GM20000 (cell line): Measurements from ENCODE around the gene RCOR1.

ENCODE experiments used
- DNase-seq: peaks from one replicate; pipeline ENCODE4 v3.0.0; 2012; ENCODE audit warnings: low spot score
- TF ChIP-seq, protein P1 (sequence below): IDR thresholded peaks from 2 replicates; pipeline ENCODE4 v1.5.1; 2012; ENCODE audit warnings: mild to moderate bottlenecking, control low read depth; ENCODE audit errors: extremely low read depth, missing control alignments

RCOR1 gene

DNA sequence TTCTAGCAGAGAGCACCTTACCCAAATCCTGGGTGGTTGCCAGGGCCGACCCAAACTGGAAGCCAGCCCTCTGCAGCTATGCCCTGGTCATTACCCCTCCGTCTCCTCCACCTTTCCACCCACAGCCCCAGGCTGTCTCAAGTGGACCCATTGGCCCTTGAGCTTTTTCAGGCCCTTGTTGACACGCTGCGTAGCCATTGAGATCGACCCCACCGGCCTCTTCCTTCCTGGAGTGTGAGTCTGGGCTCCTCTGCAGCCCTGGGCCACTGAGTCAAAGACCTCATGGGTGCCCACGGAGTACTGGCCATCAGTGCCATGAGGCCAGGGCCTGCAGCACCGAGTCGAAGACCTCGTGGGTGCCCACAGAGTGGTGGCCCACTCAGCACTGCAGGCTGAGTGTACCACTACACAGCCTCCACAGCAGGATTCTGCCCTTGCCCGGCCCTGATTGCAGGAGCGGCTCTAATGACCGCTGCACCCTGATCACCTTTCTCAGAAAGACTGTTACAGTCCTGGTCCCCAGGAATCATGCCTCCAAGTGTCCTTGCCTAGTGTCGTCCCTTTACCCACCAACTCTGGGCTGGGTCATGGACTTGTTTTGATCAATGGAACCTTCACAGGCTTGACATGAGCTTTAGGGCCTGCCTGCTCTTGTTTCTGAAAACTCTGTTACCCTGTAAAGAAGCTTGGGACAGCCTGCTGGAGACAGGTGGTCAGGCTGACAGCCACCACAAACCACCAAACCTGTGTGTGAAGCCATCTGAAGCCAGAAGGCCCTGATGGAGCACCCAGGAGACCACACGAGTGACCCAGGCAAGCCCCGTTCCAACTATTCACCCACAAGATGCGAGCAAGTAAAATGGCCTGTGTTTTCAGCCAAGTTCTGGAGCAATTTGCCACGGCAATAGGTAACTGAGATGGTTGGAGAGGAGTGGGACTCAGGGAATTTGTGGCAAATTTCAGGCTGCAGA is 145.2 kb downstream of the RCOR1 start:
- TF ChIP-seq, protein P1, sequence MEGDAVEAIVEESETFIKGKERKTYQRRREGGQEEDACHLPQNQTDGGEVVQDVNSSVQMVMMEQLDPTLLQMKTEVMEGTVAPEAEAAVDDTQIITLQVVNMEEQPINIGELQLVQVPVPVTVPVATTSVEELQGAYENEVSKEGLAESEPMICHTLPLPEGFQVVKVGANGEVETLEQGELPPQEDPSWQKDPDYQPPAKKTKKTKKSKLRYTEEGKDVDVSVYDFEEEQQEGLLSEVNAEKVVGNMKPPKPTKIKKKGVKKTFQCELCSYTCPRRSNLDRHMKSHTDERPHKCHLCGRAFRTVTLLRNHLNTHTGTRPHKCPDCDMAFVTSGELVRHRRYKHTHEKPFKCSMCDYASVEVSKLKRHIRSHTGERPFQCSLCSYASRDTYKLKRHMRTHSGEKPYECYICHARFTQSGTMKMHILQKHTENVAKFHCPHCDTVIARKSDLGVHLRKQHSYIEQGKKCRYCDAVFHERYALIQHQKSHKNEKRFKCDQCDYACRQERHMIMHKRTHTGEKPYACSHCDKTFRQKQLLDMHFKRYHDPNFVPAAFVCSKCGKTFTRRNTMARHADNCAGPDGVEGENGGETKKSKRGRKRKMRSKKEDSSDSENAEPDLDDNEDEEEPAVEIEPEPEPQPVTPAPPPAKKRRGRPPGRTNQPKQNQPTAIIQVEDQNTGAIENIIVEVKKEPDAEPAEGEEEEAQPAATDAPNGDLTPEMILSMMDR: no peak
- DNase-seq: no peak

DNA sequence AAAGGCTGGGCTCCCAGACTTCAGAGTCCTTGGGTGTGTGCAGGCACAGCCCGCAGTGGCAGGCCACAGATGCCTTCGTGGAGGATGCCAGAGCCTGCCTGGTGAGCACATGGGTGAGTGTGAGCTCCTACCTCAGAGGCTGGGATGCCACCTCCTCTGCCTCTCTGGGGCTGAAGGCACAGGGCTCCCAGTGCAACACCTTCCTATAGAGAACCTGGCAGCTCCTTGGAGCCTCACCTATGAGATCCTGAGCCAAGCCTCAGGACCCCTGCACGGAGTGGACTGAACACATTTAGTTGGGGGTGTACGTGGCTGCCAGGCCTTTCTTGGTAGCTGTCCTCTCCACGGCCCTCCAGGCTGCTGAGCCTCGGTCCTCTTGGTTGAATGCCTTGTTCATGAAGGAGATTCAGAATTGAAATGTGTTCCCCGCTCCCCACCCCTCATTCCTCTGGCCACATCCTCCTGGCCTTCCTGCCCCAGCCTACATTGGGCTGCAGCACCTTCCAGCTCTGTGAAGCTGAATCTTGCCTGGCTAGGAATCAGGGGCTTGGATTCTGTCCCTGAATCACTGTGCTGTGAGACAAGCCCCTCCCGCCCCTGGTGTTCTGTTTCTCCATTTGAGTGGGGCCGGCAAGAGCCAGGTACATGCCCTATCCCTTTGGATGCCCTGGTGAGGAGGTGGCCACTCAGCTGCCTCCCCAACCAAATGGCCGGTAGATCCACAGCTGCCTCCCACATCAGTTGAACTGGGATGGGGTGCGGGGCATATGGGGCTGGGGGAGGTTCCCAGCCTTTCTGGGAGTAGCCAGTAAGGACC is 146.1 kb downstream of the RCOR1 start:
- no peak for DNase-seq
- TF ChIP-seq, protein P1: no peak

DNA sequence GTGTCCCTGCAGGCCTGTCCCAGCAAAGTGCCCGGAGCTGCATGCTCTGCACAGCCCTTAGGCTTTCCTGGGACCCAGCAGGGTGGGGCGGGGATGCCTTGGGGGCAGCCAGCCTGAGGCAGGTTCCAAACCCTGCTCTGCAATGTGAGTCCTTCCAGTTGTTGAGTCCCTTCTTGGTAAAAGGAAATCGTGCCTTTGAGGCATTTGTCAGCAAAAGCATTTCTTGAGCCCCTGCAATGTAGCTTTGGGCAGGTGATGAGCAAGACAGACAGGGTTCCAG is 146.7 kb downstream of the RCOR1 start:
- no peak for DNase-seq
- TF ChIP-seq, protein P1: no peak

DNA sequence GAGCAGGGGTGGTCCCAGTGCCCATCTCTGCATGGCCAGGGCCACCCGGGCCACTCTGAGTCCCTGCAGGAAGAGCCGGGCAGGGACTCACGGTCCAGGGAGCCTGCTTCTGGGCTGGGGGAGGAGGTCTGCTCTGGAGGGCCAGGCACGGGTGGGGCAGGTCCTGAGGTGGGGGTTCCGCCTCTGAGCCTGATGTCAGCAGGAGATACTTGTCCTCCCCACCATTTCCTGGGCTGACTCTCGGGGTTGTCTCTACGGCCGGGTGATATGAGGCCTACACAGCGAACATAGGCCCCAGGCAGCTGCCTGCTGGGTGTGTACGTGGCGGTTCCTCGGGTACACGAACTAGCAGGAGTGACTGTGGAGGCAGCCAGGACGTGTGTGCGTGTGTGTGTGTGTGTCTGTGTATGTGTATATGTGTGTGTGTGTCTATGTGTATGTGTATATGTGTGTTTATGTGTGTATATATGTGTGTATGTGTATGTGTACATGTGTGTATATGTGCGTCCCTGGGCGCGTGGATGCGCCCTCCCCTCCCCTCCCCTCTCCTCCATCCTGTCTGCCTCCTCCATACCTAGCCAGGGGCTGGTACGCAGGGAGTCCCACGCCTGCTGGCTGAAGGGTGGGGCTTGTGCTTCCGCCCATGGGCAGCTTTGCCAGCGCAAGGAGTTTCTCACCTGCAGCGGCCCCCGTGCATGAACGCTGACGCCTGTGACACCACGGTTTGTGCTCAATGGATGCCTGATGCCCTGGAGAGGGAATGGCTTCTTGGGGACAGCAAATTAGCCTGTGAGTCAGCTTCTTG is 154.4 kb downstream of the RCOR1 start:
- TF ChIP-seq, protein P1: no peak
- no peak for DNase-seq

DNA sequence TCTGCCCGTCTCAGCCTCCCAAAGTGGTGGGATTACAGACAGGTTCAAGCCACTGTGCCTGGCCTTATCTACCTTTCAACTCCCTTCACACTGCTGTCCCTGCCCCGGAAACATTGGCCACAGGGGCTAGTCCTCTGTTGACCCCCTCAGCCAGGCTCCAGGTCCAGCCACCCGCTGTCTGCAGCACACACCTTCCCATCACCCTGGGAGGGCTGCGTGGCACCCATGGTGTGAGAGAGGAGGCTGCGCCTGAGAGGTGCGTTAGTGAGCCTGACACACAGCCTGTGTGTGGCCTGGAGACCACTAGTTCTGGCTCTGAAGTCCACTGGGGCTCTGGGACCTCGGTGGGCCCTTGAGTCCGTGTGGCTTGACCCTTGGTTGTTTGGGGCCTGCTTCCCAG is 156.4 kb downstream of the RCOR1 start:
- TF ChIP-seq, protein P1: no peak

DNA sequence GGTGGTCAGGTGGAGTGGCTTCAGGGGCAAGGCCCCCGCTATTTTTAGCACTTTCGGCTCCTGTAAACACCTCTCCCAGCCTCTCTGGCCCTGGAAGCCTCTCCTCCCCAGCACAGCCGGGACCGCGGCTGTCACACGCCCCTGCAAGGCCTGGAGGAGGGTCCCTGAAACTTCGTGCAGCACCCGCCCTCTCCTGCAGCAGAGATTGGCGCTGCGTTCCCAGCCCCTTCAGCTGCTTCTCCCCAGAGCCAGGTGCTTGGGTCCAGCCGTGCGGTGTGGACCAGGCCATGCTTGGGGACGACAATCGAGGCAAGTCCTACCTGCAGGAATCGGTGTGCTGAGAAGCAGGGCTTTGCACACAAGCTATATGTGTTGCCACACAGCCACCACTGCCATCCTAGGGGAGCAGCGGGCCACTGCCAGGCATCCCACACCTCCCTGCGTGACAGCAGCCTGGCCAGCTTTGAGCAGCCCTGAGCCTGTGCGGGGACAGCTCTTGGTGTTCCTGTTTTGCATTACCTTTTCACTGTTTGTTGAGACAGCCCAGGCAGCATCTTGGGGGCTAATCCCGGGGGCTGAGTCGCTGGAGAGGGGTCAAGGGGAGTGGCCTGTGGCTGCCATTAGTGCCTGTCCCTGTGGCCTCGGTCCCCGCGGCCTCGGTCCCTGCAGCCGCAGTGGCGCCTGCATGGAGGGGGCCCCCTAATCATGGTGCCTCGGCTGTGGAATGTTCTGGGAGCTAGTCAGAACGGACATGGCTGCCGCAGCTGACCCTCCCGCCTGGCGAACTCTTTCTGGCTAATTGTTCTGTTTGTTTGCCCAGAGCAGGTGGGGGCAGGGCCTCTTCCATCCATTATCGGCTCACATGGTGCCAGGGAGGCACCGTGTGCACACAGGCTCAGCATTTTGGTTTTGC is 157.2 kb downstream of the RCOR1 start:
- TF ChIP-seq, protein P1: no peak
- DNase-seq: no peak

More for the DNA sequence above, 156.4 kb downstream of the RCOR1 start:
- DNase-seq: no peak
